Anterior cingulate cortex (tissue), 58 donors: ENCODE results near the gene REEP2.
A peak's percentile ranks its signal among the peaks of the same experiment; 100 is the strongest.

Experiments used
- DNase-seq, 58 donors: peaks; one replicate each; lab custom pipeline; 2025; lab: John Stamatoyannopoulos, UW

The REEP2 gene

GRCh38 chr5:138491669-138492559, 53.1 kb downstream of the REEP2 start:
- peak in 56 of 58 donors; percentile 50 to 96 (median 89) for DNase-seq

GRCh38 chr5:138492560-138493045, 53.7 kb downstream of the REEP2 start:
- no peak for DNase-seq

- DNase-seq, result no peak
These were observed 56.5 kb downstream of the REEP2 start for GRCh38 chr5:138495351-138495750.
